Measurements from ENCODE around the gene CUX1. TPM values are rescaled to one million over a fixed set of nuclear protein-coding genes. Genes with fewer than 3 reads are reported as not detected.
"Not testable (repeated sequence)": the region's sequence is repeated elsewhere in the genome, so short reads cannot be mapped to it uniquely, and the experiment has no call there.

Gene CUX1
- total RNA-seq, 1 donor, result 41.1 TPM

DNA sequence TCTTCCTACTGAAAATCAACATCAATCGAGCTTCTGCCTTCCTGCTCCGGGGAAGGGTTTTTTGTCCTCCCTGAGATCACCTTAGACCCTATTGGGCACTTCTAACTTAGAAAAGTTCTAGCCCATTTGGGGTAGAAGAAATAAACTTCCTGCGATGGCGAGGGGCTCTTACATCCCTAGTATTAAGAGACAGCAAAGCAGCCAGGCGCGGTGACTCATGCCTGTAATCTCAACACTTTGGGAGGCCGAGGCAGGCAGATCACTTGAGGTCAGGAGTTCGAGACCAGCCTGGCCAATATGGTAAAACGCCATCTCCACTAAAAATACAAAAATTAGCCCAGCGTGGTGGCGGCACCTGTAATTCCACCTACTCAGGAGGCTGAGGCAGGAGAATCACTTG, 507.7 kb downstream of the CUX1 start:
- not testable (repeated sequence) for H3K9me3 ChIP-seq (ENCODE audit: low read depth, low read length); H3K27me3 ChIP-seq (ENCODE audit: insufficient read depth, low read length); H3K4me1 ChIP-seq (ENCODE audit: insufficient read depth, low read length); H3K4me3 ChIP-seq (ENCODE audit: low read length)

DNA sequence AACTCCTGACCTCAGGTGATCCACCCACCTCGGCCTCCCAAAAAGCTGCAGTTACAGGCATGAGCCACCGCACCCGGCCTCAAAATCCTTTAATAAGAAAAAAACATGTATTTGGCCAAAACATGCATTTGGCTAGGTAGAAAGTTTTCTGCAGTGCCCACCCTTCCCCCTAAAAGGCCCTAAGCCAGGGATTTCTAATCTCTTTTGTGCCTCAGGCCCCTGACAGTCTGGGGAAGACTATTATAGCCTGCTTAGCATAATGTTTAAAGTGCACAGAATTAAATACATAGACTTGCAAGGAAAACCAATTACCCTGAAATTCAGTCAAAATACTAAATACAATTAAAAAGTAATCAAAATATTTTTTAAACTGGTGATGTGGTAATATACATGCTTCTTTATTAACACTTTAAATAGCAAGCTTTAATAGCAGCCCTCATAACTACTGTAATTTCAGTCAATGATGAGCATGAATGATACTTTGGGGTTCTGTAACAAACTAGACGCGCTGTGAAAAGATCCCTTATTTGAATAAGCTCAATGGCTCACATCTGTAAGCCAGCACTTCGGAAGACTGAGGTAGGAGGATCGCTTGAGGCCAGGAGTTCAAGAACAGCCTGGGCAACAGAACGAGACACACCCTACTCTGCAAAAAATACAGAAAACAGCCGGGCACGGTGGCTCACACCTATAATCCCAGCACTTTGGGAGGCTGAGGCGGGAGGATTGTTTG, 508.9 kb downstream of the CUX1 start:
- Histone ChIP-seq H3K4me3 (ENCODE audit: low read length) (no peak overlapping the region), H3K9me3 (ENCODE audit: low read depth, low read length) (no peaks in the 10 kb centered on the region), H3K4me1 (ENCODE audit: insufficient read depth, low read length) (no peaks in the 10 kb centered on the region), H3K27me3 (ENCODE audit: insufficient read depth, low read length) (no peaks in the 10 kb centered on the region)

DNA sequence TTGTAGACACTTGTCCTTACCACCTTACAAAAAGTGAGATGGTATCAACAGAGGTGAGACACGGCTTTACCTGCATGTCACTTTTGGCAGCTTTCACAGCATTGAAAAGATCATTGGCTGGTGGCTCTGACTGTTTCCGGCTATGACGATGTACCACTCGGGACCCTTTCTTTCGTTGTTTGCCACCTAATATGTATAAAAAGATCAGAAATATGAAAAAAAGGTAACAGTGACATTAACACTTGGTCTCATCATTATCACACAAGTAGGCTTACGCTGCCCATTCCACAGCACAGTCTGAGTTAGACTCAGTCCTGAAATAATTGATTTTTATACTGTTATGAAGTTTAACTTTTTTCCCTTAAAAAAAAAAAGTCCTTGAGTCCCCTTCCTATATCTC, 509.8 kb downstream of the CUX1 start:
- H3K9me3 ChIP-seq (ENCODE audit: low read depth, low read length); H3K4me3 ChIP-seq (ENCODE audit: low read length); H3K4me1 ChIP-seq (ENCODE audit: insufficient read depth, low read length); H3K27me3 ChIP-seq (ENCODE audit: insufficient read depth, low read length): not testable (repeated sequence)

DNA sequence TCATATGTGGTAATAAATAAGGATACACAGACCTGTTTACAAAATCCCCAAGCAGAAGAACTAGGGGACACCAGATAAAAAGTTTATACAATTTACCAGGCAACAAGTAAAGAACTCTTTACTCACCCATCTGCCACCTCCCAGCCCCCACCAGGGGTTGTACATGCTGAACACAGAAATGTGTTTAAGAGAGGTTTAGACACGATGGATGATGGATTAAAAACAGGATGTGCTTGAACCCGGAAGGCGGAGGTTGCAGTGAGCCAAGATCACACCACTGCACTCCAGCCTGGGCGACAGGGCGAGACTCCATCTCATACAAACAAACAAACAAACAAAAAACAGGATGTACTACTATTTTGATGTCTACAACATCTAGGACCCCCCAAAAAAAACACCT, 511.4 kb downstream of the CUX1 start:
- H3K9me3 ChIP-seq (ENCODE audit: low read depth, low read length); H3K27me3 ChIP-seq (ENCODE audit: insufficient read depth, low read length); H3K4me3 ChIP-seq (ENCODE audit: low read length); H3K4me1 ChIP-seq (ENCODE audit: insufficient read depth, low read length): not testable (repeated sequence)

DNA sequence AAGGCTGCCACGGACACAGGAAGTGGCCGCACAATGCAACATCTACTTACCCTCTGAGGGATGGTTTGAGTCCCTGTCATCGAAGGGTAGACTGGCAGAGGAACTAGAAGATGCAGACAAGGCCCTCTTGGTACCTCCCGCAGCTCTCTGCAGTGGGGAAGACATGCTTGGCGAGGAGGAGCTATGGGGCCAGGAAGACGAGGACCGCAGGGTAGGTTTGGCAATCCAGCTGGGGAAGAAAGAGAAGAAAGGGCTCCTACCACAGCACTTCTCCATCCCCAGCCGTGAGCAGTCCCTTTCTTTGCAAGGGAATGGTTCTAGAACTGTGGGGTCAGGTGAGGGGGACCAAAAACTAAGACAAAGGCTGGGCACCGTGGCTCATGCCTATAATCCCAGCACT, 511.9 kb downstream of the CUX1 start:
- not testable (repeated sequence) for H3K27me3 ChIP-seq (ENCODE audit: insufficient read depth, low read length); H3K9me3 ChIP-seq (ENCODE audit: low read depth, low read length); H3K4me1 ChIP-seq (ENCODE audit: insufficient read depth, low read length); H3K4me3 ChIP-seq (ENCODE audit: low read length)

DNA sequence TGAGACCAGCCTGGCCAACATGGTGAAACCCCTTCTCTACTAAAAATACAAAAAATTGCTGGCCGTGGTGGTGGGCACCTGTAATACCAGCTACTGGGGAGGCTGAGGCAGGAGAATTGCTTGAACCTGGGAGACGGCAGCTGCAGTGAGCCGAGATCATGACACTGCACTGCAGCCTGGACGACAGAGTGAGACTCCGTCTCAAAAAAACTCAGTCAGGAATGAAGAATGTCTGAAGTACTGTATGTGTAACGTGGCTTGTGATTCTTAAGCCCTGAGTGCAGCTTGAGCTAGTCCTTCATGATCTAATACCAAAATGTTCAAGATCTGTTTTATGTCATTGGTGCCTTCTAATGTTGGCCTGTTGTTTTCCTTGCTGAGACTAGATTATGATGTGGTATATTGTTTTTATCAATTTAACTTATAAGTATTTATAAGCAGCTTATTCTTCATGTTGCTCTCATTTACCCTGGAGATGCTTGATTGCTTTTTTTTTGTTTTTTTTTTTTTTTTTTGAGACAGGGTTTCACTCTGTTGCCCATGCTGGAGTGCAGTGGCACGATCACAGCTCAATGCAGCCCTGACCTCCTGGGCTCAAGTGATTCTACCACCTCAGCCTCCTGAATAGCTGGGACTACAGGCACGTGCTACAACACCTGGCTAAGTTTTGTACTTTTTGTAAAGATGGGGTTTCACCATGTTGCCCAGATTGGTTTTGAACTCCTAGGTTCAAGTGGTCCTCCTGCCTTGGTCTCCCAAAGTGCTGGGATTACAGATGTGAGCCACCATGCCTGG, 513.4 kb downstream of the CUX1 start:
- not testable (repeated sequence) for H3K27me3 ChIP-seq (ENCODE audit: insufficient read depth, low read length); H3K4me1 ChIP-seq (ENCODE audit: insufficient read depth, low read length); H3K9me3 ChIP-seq (ENCODE audit: low read depth, low read length); H3K4me3 ChIP-seq (ENCODE audit: low read length)

Other genes starting within 250 kb of the CUX1 start
- gene MYL10, start 188.3 kb upstream of the CUX1 start, total RNA-seq, result not detected

Data from mononuclear cell (primary cell).